HCT116 (cell line): ENCODE results near the gene MED19. TPM values are rescaled to one million over a fixed set of nuclear protein-coding genes. Genes with fewer than 3 reads are reported as not detected.

Source experiments
- ATAC-seq: fragments of 200-7000 bp; cut with Tn5 transposase; 2 replicates; pipeline ENCODE4 v1.9.1; 2020; ENCODE audit warnings: mild to moderate bottlenecking, moderate library complexity
- BruUV-seq: library from RNA; stranded (reverse); fragments of 400-500 nt; replicated peaks from 2 replicates; lab custom pipeline; 2021; lab: Mats Ljungman, UMichigan
- CTCF ChIA-PET: fragments of 300-600 bp; sonication (Branson Sonifier 250); formaldehyde crosslinking; loops from one replicate; lab custom pipeline; 2021; ENCODE audit warnings: antibody characterized with exemption; lab: Charles Lee
- POLR2A ChIA-PET: fragments of 300-600, 350-600 bp; sonication (Branson Sonifier 250); formaldehyde crosslinking; loops from one replicate; lab custom pipeline; 2021; ENCODE audit warnings: antibody characterized with exemption; lab: Charles Lee
- RAD21 ChIA-PET, 2 experiments: fragments of 300-600 bp; sonication (Branson Sonifier 250); formaldehyde crosslinking; loops; one replicate each; lab custom pipeline; 2023; ENCODE audit warnings: low total read pairs in 2 of 2; ENCODE audit not compliant: uncharacterized antibody in 2 of 2, unreplicated experiment in 2 of 2, low non-redundant PET in 1 of 2; lab: Charles Lee
- DNase-seq: peaks from one replicate; pipeline ENCODE4 v3.0.0-alpha.2; 2010; ENCODE audit warnings: low read depth, low spot score
- H2AFZ ChIP-seq: fragments of 200-600 bp; shearing (Covaris generic), sonication (generic); 2 replicates; pipeline ENCODE4 v1.6.1; 2017; ENCODE audit warnings: low read depth, mixed run types, mixed read lengths, antibody characterized with exemption, low read length; ENCODE audit not compliant: poor library complexity, severe bottlenecking
- H3K27ac ChIP-seq: 2 replicates; pipeline ENCODE4 v1.5.1; 2012; ENCODE audit warnings: low read depth, low read length
- H3K27me3 ChIP-seq: fragments of 200-600 bp; sonication (generic); 2 replicates; pipeline ENCODE4 v1.6.1; 2016; ENCODE audit warnings: mixed run types, low read length, mixed read lengths; ENCODE audit not compliant: insufficient read depth
- H3K36me3 ChIP-seq, 2 experiments: fragments of 200-500 bp in 1 of 2; fragments of 200-600 bp in 1 of 2; sonication (Bioruptor generic) in 1 of 2; sonication (generic) in 1 of 2; 2 replicates each; pipeline versions ENCODE4 v1.5.1 to v1.6.1; 2014 to 2016; ENCODE audit warnings: low read length in 2 of 2, inconsistent platforms in 1 of 2, mixed read lengths in 1 of 2, mixed run types in 1 of 2; ENCODE audit not compliant: insufficient read depth in 2 of 2, control insufficient read depth in 1 of 2
- H3K4me1 ChIP-seq, 2 experiments: fragments of 200-600 bp in 1 of 2; sonication (generic) in 1 of 2; 2 replicates each; pipeline versions ENCODE4 v1.5.1 to v1.6.1; 2012 to 2017; ENCODE audit warnings: low read length in 2 of 2, inconsistent platforms in 1 of 2, mild to moderate bottlenecking in 1 of 2, mixed read lengths in 1 of 2, mixed run types in 1 of 2, moderate library complexity in 1 of 2; ENCODE audit not compliant: insufficient read depth in 2 of 2, control insufficient read depth in 1 of 2
- H3K4me2 ChIP-seq: fragments of 200-600 bp; sonication (generic); 2 replicates; pipeline ENCODE4 v1.6.1; 2017; ENCODE audit warnings: mixed run types, low read length, mixed read lengths
- H3K4me3 ChIP-seq, 2 experiments: fragments of 200-600 bp in 1 of 2; sonication (generic) in 1 of 2; replicated peaks in 1 of 2; 2 replicates each; pipeline ENCODE4 v1.5.1; 2011 to 2016; ENCODE audit warnings: low read length in 2 of 2, control low read depth in 1 of 2, low read depth in 1 of 2, mild to moderate bottlenecking in 1 of 2, mixed read lengths in 1 of 2, mixed run types in 1 of 2
- H3K79me2 ChIP-seq: fragments of 200-600 bp; sonication (generic); 2 replicates; pipeline ENCODE4 v1.6.1; 2017; ENCODE audit warnings: mild to moderate bottlenecking, mixed run types, low read length, moderate library complexity, mixed read lengths; ENCODE audit not compliant: insufficient read depth
- H3K9ac ChIP-seq: fragments of 200-600 bp; sonication (generic); 2 replicates; pipeline ENCODE4 v1.6.1; 2016; ENCODE audit warnings: low read length, mixed read lengths
- H3K9me2 ChIP-seq: fragments of 200-600 bp; sonication (generic), shearing (Covaris generic); 2 replicates; pipeline ENCODE4 v1.6.1; 2017; ENCODE audit warnings: mixed run types, mild to moderate bottlenecking, moderate library complexity; ENCODE audit not compliant: insufficient read depth
- H3K9me3 ChIP-seq, 2 experiments: fragments of 200-500 bp in 1 of 2; fragments of 200-600 bp in 1 of 2; sonication (Bioruptor generic) in 1 of 2; sonication (generic) in 1 of 2; 2 replicates each; pipeline ENCODE4 v1.6.1; 2014 to 2017; ENCODE audit warnings: low read length in 2 of 2, mixed read lengths in 2 of 2, inconsistent platforms in 1 of 2, low read depth in 1 of 2, mild to moderate bottlenecking in 1 of 2, mixed run types in 1 of 2, moderate library complexity in 1 of 2; ENCODE audit not compliant: control insufficient read depth in 1 of 2, insufficient read depth in 1 of 2
- H4K20me1 ChIP-seq: fragments of 200-600 bp; sonication (generic), shearing (Covaris generic); 2 replicates; pipeline ENCODE4 v1.6.1; 2017; ENCODE audit warnings: mixed run types, mild to moderate bottlenecking, moderate library complexity; ENCODE audit not compliant: insufficient read depth
- CTCF ChIP-seq, 3 experiments: fragments of 200-600 bp in 1 of 3; sonication (generic) in 1 of 3; IDR thresholded peaks in 2 of 3; conservative IDR thresholded peaks in 1 of 3; 2 replicates each; pipeline ENCODE4 v1.5.1; 2012 to 2017; ENCODE audit warnings: low read depth in 2 of 3, low read length in 2 of 3, antibody characterized with exemption in 1 of 3, borderline replicate concordance in 1 of 3, control low read depth in 1 of 3, mild to moderate bottlenecking in 1 of 3, mixed read lengths in 1 of 3, mixed run types in 1 of 3, moderate library complexity in 1 of 3; ENCODE audit not compliant: insufficient read depth in 1 of 3
- ELF1 ChIP-seq: IDR thresholded peaks from 2 replicates; pipeline ENCODE4 v1.6.1; 2012; ENCODE audit warnings: low read depth, borderline replicate concordance
- EZH2 ChIP-seq: fragments of 200-600 bp; sonication (generic); IDR thresholded peaks from 2 replicates; pipeline ENCODE4 v1.6.1; 2017; ENCODE audit warnings: antibody characterized with exemption, mixed run types
- POLR2AphosphoS5 ChIP-seq: IDR thresholded peaks from 2 replicates; pipeline ENCODE4 v1.6.1; 2011; ENCODE audit warnings: mild to moderate bottlenecking, low read depth, low read length, moderate library complexity
- RAD21 ChIP-seq: IDR thresholded peaks from 2 replicates; pipeline ENCODE4 v1.6.1; 2012; ENCODE audit warnings: low read depth, mild to moderate bottlenecking
- SIN3A ChIP-seq: IDR thresholded peaks from 2 replicates; pipeline ENCODE4 v1.6.1; 2012; ENCODE audit warnings: low read depth
- SRF ChIP-seq: IDR thresholded peaks from 2 replicates; pipeline ENCODE4 v1.6.1; 2012; ENCODE audit warnings: low read depth
- TCF7L2 ChIP-seq: IDR thresholded peaks from 2 replicates; pipeline ENCODE4 v1.7.0; 2011; ENCODE audit warnings: borderline replicate concordance, inconsistent platforms; ENCODE audit not compliant: insufficient read depth, insufficient read length; ENCODE audit errors: extremely low read depth
- ZNF274 ChIP-seq: fragments of 200-500 bp; sonication (Bioruptor generic); IDR thresholded peaks from 2 replicates; pipeline ENCODE4 v1.6.1; 2014; ENCODE audit warnings: mild to moderate bottlenecking, low read depth, low read length, inconsistent platforms
- intact Hi-C: fragments of 100-400 bp; cut with micrococcal nuclease; formaldehyde crosslinking; loops from 2 replicates; pipeline ENCODE4 v1.10.0; 2022
- total RNA-seq: library from RNA; stranded (reverse); gene quantifications from one replicate; pipeline ENCODE4 v1.2.1, GENCODE V29; 2021; ENCODE audit not compliant: unreplicated experiment

Gene MED19
- total RNA-seq, 1 experiment from 2014 or later: 18.0 TPM

- Histone ChIP-seq H4K20me1 (no peaks in the 10 kb centered on the region), H3K27me3 (no peaks in the 10 kb centered on the region), H3K36me3 (peaks cover 11 to 18% of the 10 kb centered on the region in 2 experiments; a peak in 3 of 4 replicates), H3K79me2 (peaks cover 31% of the 10 kb centered on the region), H3K27ac (peak overlapping the region; percentile 3; the same call in 1 of the 2 replicates), H3K4me1 (peaks cover 7 to 11% of the 10 kb centered on the region in 2 experiments; a peak in 3 of 4 replicates), H3K9ac (peak overlapping the region; percentile 82), H3K9me2 (no peaks in the 10 kb centered on the region), H3K4me2 (peak overlapping the region; percentile 96), H3K4me3 (peak overlapping the region; percentile 83 to 97), H2AFZ (no peak overlapping the region)
- ATAC-seq (no peak), DNase-seq (no peak)
- ChIA-PET RAD21 (no interaction called here), CTCF (interaction anchor here (2.7 kb wide), 1 partner anchor 14 kb away, joined by 11 read pairs; no protein-coding TSS in a partner anchor), POLR2A (no interaction called here)
- intact Hi-C loops: no loop called here
- TF ChIP-seq CTCF (IDR thresholded peaks at IDR 0.05 in 2 of 3, conservative IDR thresholded peaks at IDR 0.05 in 1 of 3; ENCODE audit: borderline replicate concordance in 1 of 3, insufficient read depth in 1 of 3, low read depth in 2 of 3, low read length in 2 of 3) (no peak), EZH2 (no peak), POLR2AphosphoS5 (no peak), SIN3A (no peak), ZNF274 (no peak), ELF1 (no peak), TCF7L2 (no peak), SRF (no peak), RAD21 (no peak)
- TF ChIP-seq, all 23 proteins: peak for 0
- TSS peak; percentile 87 for BruUV-seq
- no peaks in the 10 kb centered on the region for H3K9me3 ChIP-seq
These were observed 54.0 kb downstream of the MED19 start for GRCh38 chr11:57658023-57658361.
